ENCODE data around the gene PAFAH2.

The PAFAH2 gene

DNA sequence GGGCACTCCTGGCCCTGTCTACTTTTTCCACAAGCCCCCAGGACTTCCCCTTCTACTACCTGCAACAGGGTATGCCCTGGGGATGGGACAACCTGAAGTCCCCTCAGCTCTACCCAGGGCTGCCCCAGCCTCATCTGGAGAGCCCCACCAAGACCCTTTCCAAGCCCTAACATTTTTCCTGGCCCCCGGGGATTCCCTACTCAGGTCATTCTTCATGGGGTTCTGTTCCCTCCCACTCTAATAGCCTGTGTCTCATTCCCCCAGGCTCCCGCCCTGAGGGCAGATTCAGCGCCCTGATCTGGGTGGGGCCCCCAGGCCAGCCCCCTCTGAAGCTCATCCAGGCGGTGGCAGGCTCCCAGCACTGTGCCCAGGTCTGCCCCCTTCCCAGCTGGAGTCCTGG lies 33.3 kb upstream of the PAFAH2 start:
- no peak for DNase-seq (ENCODE audit: low read depth)

DNA sequence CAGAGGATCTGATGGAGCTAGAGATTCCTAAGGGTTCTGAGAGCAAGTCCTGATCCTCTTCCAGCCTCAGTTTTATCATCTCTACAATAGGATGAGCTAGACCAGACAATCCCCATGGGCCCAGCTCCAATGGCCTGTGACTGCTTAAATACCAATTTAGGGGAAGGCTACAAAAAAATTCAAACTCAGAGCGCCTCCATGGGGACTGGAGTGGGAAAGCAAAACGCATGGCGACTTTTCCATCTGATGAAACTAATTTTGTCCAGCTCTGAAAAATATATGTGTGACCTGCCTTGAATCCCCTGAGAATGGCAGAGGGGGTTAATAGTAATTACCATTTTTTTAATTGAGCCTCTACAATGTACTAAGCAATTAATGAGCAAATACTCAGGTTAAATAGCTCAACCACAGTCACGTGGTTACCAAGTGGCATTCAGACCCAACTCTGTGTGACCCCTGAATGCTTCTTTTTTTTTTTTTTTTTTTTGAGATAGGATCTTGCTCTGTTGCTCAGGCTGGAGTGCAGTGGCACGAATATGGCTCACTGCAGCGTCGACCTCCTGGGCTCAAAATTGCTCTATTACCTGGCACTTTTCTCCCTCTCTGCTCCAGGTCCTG lies 32.1 kb upstream of the PAFAH2 start:
- no peak for DNase-seq (ENCODE audit: low read depth)

DNA sequence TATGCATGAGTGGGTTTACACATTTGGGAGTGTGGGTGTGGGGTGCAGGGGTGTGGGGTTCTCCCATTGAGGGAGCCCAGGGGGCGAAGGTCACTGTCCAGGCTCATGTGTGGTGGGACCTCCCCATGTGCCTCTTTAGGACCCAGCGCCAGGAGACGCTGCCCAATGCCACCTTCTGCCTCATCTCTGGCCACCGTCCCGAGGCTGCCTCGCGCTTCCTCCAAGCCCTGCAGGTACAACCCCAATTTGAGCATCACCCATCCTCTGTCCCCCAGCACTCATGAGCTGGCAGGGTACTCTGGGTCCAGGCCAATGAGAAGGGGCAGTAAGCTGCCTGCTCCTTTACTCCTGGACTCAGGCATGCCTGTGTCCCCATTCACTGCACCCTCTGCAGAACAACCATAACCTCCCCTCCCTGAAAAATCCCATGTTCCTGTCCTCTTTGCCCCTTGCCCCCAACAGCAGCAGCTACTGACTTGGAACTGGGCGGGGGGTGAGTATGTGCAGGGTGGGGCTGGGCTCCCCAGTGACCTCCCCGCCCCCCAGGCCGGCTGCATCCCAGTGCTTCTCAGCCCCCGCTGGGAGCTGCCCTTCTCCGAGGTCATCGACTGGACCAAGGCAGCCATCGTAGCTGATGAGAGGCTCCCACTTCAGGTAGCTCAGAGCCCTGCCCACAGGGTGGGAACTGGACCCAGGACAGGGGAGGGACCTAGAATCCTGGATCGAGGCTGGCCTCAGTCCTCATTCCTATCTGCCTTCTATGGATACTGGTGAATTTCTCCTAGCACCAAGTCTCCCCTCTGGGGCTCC lies 31.4 kb upstream of the PAFAH2 start:
- DNase-seq (ENCODE audit: low read depth), result no peak

DNA sequence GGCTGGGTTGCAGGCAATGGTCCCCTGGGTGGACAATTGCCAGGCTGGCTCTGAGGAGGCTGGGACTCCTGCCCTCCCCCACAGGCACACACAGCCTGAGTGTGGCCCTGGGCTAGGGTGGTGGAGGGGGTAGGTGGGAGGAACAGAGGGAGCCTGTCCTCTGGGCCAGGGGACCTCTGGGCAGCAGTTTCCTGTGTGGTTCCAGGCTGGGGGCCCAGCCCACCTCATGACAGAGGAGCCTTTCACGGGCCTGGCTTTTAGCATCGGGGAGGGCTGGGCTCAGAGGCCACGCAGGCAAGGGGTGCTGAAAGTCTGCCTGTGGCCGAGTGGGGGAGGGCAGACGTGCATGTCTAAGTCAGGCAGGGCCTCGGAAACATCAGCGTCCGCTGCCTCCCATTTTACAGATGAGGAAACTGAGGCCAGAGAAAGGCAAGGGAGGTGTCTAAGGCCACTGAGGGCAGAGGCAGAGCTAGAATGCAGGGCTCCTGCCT lies 30.7 kb upstream of the PAFAH2 start:
- DNase-seq (ENCODE audit: low read depth), result no peak

DNA sequence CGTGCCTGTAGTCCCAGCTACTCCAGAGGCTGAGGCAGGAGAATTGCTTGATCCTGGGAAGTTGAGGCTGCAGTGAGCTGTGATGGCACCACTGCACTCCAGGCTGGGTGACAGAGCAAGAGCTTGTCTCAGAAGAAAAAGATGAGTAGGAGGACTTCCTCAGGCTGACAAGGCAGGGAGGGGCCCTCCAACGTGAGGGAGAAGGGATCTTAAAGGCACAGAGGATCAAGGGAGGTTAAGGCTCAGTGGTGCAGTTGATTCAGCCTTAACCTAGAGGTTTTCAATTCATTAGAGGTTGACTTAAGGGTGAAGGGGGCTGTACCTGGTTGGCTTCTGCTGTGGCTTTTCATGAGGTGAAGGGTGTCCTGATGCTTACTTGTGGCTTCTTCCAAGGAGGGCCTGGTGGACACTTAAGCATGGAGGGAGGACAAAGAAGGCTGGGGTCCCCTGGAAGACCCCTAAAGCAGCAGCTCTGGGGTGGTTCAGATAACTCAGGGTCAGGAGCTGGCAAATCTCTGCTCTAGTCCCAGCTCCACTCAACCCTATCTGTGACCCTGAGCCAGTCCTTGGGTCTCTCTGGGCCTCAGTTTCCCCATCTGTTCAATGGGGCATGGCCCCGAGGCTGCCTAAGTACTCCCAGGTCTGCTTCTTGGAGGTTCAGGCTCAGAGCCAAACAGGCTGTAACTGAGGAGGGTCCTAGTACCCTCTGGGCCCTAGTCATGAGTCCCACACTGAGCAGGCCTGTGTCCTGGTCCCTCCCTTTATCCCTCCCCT lies 30.0 kb upstream of the PAFAH2 start:
- DNase-seq (ENCODE audit: low read depth), result no peak

DNA sequence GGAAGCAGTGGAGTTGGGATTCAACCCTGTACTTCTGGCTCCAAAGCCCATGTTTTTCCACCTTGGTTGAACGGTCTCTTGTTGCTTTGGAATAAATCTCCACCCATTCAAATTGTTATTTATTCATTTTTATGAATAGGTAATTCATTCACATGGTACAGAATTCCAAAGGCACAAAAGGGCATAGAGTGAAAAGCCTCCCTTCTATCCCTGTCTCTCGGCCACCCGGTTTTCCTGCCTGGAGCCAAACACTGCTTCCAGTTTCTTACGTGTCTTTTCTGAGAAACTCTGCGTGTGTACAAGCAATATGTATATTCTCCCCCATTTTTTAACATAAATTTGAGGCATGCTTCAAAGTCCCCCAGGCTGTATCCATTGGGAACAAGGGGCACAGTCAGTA lies 27.7 kb upstream of the PAFAH2 start:
- no peak for DNase-seq (ENCODE audit: low read depth)

DNA sequence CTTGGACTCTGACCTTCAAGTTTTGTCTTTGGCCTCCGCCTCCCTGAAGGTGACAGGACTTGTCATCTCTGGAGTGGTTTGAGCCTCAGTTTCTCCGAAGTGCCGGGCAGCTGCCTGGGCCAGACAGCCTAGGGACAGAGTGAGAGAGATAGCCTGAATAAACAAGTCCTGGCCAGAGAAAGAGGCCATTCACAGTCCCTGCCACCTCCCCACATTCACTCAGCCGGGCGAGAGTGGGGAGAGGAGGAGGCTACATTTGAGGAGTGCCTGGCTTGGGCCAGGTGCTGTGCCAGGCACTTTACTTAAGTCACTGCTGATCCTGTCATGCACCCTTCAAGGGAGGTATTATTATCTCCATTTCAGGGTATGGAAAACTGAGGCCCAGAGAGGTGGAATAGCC lies 27.2 kb upstream of the PAFAH2 start:
- no peak for DNase-seq (ENCODE audit: low read depth)

DNA sequence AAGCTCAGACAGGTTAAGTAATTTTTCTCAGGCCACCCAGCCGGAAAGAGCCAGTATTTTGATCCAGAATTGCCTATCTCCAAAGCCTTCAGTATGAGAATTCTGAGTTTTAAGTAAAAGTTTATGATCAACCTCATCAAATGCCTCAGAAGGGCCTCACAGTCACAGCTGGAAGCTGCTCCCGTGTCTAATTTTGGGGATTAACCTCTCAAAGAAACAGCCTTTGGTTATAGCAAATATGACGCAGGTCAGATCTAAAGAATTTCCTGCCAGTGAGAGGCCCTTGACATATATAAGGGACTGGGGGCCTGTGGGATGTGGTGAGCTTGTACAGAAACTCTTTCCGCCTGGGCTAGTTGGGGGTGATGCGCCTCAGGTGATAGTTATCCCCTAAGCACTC lies 26.0 kb upstream of the PAFAH2 start:
- DNase-seq (ENCODE audit: low read depth), result no peak

DNA sequence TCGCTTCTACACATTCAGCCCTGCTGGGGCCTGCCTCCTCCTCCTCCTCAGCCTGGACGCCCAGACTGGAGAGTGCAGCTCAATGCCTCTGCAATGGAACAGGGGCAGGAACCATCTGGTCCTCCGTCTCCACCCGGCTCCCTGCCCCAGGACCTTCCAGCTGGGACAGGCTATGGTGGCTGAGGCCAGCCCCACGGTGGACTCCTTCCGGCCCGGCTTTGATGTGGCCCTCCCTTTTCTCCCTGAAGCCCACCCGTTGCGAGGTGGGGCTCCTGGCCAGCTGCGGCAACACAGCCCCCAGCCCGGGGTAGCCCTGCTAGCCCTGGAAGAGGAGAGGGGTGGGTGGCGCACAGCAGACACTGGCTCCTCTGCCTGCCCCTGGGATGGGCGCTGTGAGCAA lies 25.1 kb upstream of the PAFAH2 start:
- DNase-seq (ENCODE audit: low read depth), result no peak

DNA sequence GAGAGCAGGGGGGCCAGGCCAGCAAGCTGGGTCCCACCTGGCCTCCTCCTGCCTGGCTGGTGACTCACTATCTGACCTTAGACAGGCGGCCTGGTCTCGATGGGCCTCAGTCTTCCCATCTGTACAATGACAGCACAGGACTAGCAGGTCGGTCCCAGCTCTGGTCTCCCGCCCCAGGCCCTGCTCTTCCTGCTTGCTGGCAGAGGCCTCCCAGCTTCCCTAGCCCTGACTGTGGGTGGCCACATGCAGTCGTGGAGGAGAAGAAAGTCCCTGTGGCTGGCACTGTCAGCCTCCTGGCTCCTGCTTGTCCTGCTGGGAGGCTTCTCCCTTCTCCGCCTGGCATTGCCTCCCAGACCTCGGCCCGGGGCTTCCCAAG lies 24.5 kb upstream of the PAFAH2 start:
- no peak for DNase-seq (ENCODE audit: low read depth)

DNA sequence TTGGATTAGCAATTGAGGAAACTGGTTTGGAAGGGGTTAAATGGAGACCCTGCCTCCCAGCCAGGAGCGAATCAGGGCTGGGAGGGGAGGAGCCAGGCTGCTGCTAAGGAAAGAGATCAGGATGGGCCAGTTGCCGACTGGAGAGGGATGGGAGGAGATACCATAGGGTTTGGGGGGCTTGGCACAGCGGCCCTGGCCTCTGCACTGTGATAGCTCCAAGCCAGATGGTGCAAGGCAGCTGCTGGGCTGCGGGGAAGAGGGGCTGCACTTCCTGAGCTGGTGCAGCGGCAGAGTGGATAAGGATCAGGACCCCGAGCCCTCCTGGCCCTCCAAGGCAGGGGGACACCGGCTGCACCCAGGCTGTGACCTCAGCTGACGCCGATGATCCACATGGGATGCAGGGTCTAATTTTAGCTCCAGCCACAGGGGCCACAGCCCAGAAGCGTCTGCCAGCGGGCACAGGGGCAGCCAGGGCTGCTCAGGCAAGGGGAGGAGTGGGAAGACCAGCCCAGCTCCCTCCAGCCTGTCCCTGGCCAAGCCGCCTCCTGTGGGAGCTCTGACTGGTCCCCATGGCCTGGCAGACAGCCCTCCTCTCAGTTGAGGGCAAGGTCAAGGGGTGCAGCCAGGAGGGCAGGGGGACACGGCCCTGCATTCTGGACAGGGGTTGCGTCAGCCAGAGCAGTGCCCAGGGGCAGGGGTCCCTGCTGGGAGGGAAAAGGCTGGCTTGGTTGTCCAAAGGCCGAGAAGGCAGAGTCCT lies 24.0 kb upstream of the PAFAH2 start, which contains the start of gene EXTL1:
Gene EXTL1 (plus strand): TSS at position 129 of the 757 bp plus-strand sequence. CDS start 872 bp downstream, outside the sequence.
- no peak for DNase-seq (ENCODE audit: low read depth)

DNA sequence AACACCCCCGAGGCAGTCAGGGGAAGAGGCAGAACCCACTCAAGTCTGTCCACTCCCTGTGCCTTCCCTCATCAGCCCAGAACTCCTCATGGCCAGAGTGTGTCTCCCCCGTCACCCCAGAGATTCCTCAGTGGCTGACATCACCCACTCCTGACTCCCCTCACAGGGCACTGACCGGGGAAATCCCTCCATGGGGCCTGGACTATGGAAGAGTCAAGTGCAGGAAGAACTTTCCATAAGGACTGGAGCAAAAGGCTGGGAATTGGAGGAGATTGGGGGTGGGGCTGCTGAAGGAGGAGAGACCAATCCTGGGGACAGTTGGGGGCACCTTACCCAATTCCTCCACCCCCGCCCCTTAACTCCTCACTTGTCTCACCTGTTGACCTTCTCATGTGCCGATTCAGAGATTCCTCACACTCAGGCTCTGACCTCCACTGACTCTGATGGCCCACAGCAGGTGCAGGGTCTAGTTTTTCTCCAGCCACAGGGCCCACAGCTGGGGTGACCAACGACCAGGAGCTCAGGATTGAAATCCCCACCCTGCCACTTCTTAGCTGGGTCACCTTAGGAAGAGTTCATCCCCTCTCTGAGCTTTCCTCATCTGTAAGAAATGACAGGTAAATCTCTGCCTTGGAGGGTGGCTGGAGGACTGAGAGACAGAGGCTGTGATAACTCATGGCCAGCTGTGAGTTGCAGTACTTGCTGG lies 23.2 kb upstream of the PAFAH2 start:
- no peak for DNase-seq (ENCODE audit: low read depth)

DNA sequence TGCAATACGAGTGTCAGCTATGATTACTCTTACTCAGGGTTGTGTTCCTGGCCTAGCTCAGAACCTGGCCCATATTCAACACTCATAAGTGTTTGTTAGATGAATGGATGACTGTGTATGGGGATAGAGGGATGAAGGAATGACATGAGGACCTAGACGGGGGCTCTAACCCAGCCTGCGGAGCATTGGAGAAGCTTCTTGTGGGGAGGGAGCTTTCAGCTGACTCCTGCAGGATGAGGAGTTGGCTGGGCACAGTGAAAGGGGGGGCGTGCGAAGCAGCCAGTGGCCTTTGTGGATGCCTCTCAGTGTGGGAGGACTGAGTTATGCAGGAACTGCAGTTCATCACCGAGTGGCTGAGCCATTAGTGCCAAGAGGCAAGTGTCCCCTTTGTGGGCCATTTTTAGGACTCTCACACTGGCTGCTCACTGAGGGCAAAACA lies 22.5 kb upstream of the PAFAH2 start:
- no peak for DNase-seq (ENCODE audit: low read depth)

DNA sequence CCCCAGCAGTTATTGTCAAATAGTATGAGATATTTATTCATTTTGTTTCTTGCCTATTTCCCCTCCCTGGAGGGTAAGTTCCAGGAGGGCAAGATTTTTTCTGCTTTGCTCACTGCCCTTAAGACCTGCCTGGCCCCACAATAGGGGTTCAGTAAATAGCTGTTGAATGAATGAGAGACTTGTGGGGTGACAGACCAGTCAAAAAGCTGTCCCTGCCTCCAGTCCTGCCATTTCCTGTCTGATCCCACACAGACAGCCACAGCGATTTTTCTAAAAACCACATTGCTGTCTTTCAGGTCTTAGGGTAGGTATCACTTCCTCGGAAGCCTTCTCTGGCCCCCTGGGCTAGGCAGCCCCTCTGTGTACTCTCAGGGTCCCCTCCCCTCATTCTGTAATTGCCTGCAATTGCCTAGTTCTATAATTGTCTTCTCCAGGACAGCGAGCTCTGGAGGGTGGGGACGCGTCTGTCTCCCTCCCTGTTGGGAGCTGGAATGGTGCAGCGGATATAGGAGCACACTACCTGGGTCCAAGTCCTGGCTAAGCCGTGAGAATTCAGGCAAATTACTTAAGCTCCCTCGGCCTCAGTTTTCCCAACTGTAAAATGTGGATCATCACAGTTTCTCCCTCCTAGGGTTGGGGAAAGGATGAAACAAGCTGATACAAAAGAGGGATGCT lies 21.9 kb upstream of the PAFAH2 start:
- DNase-seq (ENCODE audit: low read depth), result no peak

DNA sequence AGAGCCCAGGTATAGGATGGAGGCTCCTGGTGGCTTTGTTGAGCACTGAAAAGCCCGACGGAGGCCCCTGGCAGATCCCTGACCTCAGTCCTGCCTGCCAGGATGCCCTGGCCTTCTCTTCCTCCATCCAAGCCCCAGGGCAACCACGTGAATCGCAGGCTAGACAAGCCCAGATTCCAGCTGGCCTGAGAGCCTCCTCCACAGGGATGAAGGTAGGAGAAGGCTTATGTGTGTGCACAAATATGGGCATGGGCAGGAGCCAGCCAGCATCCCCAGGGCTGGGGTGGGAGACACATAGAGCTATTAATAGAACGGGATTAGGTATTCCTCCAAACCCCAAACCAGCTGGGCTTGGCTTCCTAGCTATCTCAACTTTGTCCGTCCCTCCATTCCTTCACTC lies 19.7 kb upstream of the PAFAH2 start:
- no peak for DNase-seq (ENCODE audit: low read depth)

DNA sequence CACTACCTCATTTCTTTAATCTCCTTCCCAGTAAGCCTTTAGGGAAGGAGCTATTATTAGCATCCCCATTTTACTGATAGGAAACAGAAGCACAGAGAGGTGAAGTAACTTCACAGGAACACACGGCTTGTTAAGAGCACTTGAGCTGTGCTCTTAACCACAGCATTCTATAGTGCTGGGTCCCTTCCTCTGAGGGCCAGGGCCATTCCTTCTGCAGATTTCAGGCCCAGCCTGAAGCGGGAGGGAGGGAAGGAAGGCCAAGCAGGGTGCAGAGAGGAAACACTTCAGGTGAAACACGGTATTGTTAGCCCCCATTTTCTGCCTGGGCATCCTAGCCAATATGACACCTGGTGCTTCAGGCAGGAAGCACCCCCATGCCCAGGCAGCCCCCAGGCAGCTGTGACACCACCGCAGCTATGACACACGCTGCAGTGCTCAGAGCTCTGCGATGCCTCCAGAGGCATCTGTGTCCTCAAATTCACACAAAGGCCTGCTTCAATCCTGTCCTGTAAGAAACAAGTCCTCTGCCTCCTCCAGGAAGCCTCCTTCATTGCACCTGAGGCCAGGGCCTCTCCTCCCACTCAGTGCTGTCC lies 19.2 kb upstream of the PAFAH2 start:
- no peak for DNase-seq (ENCODE audit: low read depth)

DNA sequence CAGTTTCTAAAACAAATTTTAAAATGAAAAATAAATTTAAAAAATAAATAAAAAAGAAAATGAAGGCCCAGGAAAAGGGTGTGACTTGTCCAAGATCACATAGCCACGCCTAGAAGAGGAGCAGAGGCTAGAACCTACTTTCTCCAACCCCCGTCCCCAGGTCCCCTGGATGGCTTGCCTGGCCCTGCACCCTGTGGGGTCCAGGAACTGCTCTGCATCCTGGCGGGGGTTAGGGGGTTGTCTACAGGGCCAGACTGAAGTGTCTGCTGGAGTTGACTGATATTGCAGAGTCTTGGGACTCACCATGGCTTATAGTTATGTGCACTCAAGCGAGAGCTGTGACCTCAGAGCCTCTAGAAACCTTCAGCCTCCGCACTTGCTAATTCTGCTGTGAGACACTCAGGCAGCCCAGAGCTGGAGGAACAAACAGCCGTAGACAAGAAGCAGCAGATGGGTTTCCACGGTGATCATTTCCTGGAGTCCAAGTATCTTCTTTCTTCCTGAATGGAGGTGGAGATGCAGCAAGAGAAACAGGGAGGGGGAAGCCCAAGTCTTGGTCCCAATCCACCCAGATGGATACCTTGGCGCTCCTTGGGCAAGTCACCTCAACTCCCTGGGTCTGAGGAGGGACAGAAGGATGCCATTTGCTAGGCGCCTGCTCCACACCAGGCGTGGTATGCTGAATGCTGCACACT lies 18.5 kb upstream of the PAFAH2 start:
- no peak for DNase-seq (ENCODE audit: low read depth)

DNA sequence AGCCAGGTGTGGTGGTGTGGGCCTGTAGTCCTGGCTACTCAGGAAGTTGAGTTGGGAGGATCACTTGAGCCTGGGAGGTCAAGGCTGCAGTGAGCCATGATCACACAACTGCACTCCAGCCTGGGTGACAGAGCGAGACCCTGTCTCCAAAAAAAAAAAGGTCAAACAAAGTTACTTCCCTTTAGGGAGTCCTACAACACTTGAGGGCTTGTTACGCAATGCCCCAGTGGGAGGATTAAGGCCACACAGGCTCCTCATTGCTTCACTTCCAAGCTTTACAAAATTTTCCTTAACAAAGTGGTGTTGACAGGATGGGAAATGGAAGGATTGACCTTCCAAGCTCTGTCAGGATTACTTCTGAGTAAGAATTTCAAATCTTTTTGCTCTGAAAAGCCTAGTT lies 17.5 kb upstream of the PAFAH2 start:
- DNase-seq (ENCODE audit: low read depth), result no peak

DNA sequence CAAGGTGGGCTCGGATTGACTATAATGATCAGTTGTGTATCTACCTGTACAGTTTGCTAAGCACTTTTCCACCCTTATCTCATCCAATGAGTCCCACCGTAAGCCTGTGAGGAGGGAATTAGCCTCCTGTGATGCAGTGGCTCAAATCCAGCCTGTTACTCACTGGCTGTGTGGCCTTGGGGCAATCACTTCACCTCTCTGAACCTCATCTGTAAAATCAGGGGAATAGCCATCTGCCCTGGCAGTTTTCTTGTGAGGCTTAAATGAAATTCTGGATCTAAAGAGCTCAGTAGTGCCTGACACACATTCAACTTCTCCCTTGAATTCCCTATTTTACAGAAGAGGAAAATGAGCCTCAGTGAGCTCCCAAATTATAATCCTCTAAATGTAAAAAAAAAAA lies 16.3 kb upstream of the PAFAH2 start:
- no peak for DNase-seq (ENCODE audit: low read depth)

DNA sequence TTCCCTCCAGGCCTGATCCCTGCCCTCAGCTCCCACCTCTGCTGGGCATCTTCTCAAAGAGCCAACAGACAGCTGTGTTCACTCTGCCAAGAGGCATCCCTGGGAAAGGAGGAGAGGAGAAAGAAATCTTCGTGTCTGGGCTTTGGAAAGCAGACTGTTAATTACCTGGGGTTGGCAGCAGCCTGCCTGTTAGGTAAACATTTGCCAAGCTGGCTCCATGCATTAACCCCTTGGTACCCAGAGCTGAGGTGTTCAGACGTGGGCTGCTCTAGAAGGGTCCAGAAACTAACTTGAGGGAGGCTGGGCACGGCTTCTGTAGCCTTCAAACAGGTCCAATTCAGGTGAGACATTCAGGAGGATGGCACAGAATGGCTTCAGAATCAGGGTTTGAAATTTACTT lies 15.0 kb upstream of the PAFAH2 start:
- DNase-seq (ENCODE audit: low read depth), result no peak
